Measurements from ENCODE around the gene RGPD3.
"Not testable (repeated sequence)": the region's sequence is repeated elsewhere in the genome, so short reads cannot be mapped to it uniquely, and the experiment has no call there.

RGPD3 gene

GRCh38 chr2:106486551-106487385, 18.6 kb upstream of the RGPD3 start, which contains the start of gene CD8B2:
Gene CD8B2 (plus strand): TSS chr2:106487364. CDS start chr2:106487427, 63 bp downstream.
- in situ Hi-C loops (cut with HindIII; ENCODE audit: low sequenced_read_pairs), result not testable (repeated sequence)

- in situ Hi-C loops (cut with HindIII; ENCODE audit: low sequenced_read_pairs), result not testable (repeated sequence)
Measured at GRCh38 chr2:106479563-106479962, 11.3 kb upstream of the RGPD3 start.

- in situ Hi-C loops (cut with HindIII; ENCODE audit: low sequenced_read_pairs), result not testable (repeated sequence)
Measured at GRCh38 chr2:106477647-106478046, 9.4 kb upstream of the RGPD3 start.

- in situ Hi-C loops (cut with HindIII; ENCODE audit: low sequenced_read_pairs), result not testable (repeated sequence)
Measured at GRCh38 chr2:106470658-106471057, 2.4 kb upstream of the RGPD3 start.

GRCh38 chr2:106467516-106467915, 697 bp downstream of the RGPD3 start:
- in situ Hi-C loops (cut with HindIII; ENCODE audit: low sequenced_read_pairs), result not testable (repeated sequence)

GRCh38 chr2:106461882-106462281, 6.3 kb downstream of the RGPD3 start:
- in situ Hi-C loops (cut with HindIII; ENCODE audit: low sequenced_read_pairs), result not testable (repeated sequence)

GRCh38 chr2:106390680-106391079, 77.5 kb downstream of the RGPD3 start:
- in situ Hi-C loops (cut with HindIII; ENCODE audit: low sequenced_read_pairs), result not testable (repeated sequence)

GRCh38 chr2:106388814-106389410, 79.3 kb downstream of the RGPD3 start:
- in situ Hi-C loops (cut with HindIII; ENCODE audit: low sequenced_read_pairs), result not testable (repeated sequence)

- in situ Hi-C loops (cut with HindIII; ENCODE audit: low sequenced_read_pairs), result not testable (repeated sequence)
Measured at GRCh38 chr2:106384548-106384947, 83.7 kb downstream of the RGPD3 start.

- in situ Hi-C loops (cut with HindIII; ENCODE audit: low sequenced_read_pairs), result not testable (repeated sequence)
Measured at GRCh38 chr2:106381867-106382266, 86.3 kb downstream of the RGPD3 start.

- in situ Hi-C loops (cut with HindIII; ENCODE audit: low sequenced_read_pairs), result not testable (repeated sequence)
Measured at GRCh38 chr2:106379567-106379966, 88.6 kb downstream of the RGPD3 start.

- in situ Hi-C loops (cut with HindIII; ENCODE audit: low sequenced_read_pairs), result loop anchor here (10.0 kb wide), 1 partner anchor 94 kb away; no protein-coding TSS in a partner anchor
Measured at GRCh38 chr2:106369182-106369581, 99.0 kb downstream of the RGPD3 start.

GRCh38 chr2:106366204-106366885, 101.9 kb downstream of the RGPD3 start:
- in situ Hi-C loops (cut with HindIII; ENCODE audit: low sequenced_read_pairs), result loop anchor here (10.0 kb wide), 1 partner anchor 92 kb away; no protein-coding TSS in a partner anchor

GRCh38 chr2:106363791-106364190, 104.4 kb downstream of the RGPD3 start:
- in situ Hi-C loops (cut with HindIII; ENCODE audit: low sequenced_read_pairs), result loop anchor here (10.0 kb wide), 1 partner anchor 89 kb away; no protein-coding TSS in a partner anchor

GRCh38 chr2:106362789-106363188, 105.4 kb downstream of the RGPD3 start:
- in situ Hi-C loops (cut with HindIII; ENCODE audit: low sequenced_read_pairs), result loop anchor here (10.0 kb wide), 1 partner anchor 88 kb away; no protein-coding TSS in a partner anchor

- in situ Hi-C loops (cut with HindIII; ENCODE audit: low sequenced_read_pairs), result no loop called here
Measured at GRCh38 chr2:106359512-106359911, 108.7 kb downstream of the RGPD3 start.

GRCh38 chr2:106358521-106358920, 109.7 kb downstream of the RGPD3 start:
- in situ Hi-C loops (cut with HindIII; ENCODE audit: low sequenced_read_pairs), result no loop called here

GRCh38 chr2:106358081-106358480, 110.1 kb downstream of the RGPD3 start:
- in situ Hi-C loops (cut with HindIII; ENCODE audit: low sequenced_read_pairs), result no loop called here

GRCh38 chr2:106356291-106356690, 111.9 kb downstream of the RGPD3 start:
- in situ Hi-C loops (cut with HindIII; ENCODE audit: low sequenced_read_pairs), result no loop called here

- in situ Hi-C loops (cut with HindIII; ENCODE audit: low sequenced_read_pairs), result no loop called here
Measured at GRCh38 chr2:106353676-106354075, 114.5 kb downstream of the RGPD3 start.

GRCh38 chr2:106350980-106351379, 117.2 kb downstream of the RGPD3 start:
- in situ Hi-C loops (cut with HindIII; ENCODE audit: low sequenced_read_pairs), result no loop called here

All from endothelial cell of hepatic sinusoid (primary cell).